DND-41 (cell line): ENCODE data around the gene RAD51B.

ENCODE experiments used
- ATAC-seq: fragments of 200-7000 bp; cut with Tn5 transposase; 3 replicates; pipeline ENCODE4 v1.9.1; 2021; ENCODE audit warnings: low read depth; ENCODE audit not compliant: insufficient read depth
- DNase-seq: peaks from one replicate; pipeline ENCODE4 v3.0.0-alpha.2; 2020
- H2AFZ ChIP-seq: 2 replicates; pipeline ENCODE4 v1.6.0; 2012; ENCODE audit warnings: low read depth, low read length
- H3K27ac ChIP-seq: 2 replicates; pipeline ENCODE4 v1.5.1; 2012; ENCODE audit warnings: low read length, inconsistent platforms
- H3K27me3 ChIP-seq: fragments of 200-600 bp; sonication (generic); 2 replicates; pipeline ENCODE4 v1.6.0; 2012; ENCODE audit warnings: low read length, mild to moderate bottlenecking, inconsistent platforms; ENCODE audit not compliant: insufficient read depth, poor library complexity
- H3K36me3 ChIP-seq: 2 replicates; pipeline ENCODE4 v1.5.1; 2012; ENCODE audit warnings: low read length, inconsistent platforms; ENCODE audit not compliant: insufficient read depth
- H3K4me1 ChIP-seq: 2 replicates; pipeline ENCODE4 v1.5.1; 2012; ENCODE audit warnings: mild to moderate bottlenecking, low read length; ENCODE audit not compliant: insufficient read depth
- H3K4me2 ChIP-seq: 2 replicates; pipeline ENCODE4 v1.6.0; 2012; ENCODE audit warnings: mild to moderate bottlenecking, moderate library complexity, low read length, inconsistent platforms; ENCODE audit not compliant: insufficient read depth
- H3K4me3 ChIP-seq, 2 experiments: fragments of 200-600 bp in 1 of 2; shearing (Covaris generic) in 1 of 2; 2 replicates each; pipeline ENCODE4 v1.5.1; 2012 to 2016; ENCODE audit warnings: inconsistent platforms in 2 of 2, low read length in 2 of 2, mild to moderate bottlenecking in 2 of 2, low read depth in 1 of 2, moderate library complexity in 1 of 2
- H3K79me2 ChIP-seq: 2 replicates; pipeline ENCODE4 v1.6.0; 2012; ENCODE audit warnings: low read length, inconsistent platforms; ENCODE audit not compliant: insufficient read depth
- H3K9ac ChIP-seq: 2 replicates; pipeline ENCODE4 v1.6.0; 2012; ENCODE audit warnings: low read depth, mild to moderate bottlenecking, inconsistent platforms, low read length, moderate library complexity
- H3K9me3 ChIP-seq: 2 replicates; pipeline ENCODE4 v1.5.1; 2012; ENCODE audit warnings: low read length, moderate library complexity, mild to moderate bottlenecking, inconsistent platforms; ENCODE audit not compliant: insufficient read depth, severe bottlenecking
- H4K20me1 ChIP-seq: 2 replicates; pipeline ENCODE4 v1.6.0; 2012; ENCODE audit warnings: low read length; ENCODE audit not compliant: insufficient read depth
- CTCF ChIP-seq: IDR thresholded peaks from 2 replicates; pipeline ENCODE4 v1.5.1; 2012; ENCODE audit warnings: borderline replicate concordance, low read length, moderate library complexity, mild to moderate bottlenecking; ENCODE audit not compliant: poor library complexity, severe bottlenecking; ENCODE audit errors: extremely low read depth
- EZH2 ChIP-seq: IDR thresholded peaks from 3 replicates; pipeline ENCODE4 v1.6.1; 2012; ENCODE audit warnings: borderline replicate concordance, low read depth, mild to moderate bottlenecking, moderate library complexity, low read length, inconsistent platforms; ENCODE audit not compliant: severe bottlenecking

The RAD51B gene

DNA sequence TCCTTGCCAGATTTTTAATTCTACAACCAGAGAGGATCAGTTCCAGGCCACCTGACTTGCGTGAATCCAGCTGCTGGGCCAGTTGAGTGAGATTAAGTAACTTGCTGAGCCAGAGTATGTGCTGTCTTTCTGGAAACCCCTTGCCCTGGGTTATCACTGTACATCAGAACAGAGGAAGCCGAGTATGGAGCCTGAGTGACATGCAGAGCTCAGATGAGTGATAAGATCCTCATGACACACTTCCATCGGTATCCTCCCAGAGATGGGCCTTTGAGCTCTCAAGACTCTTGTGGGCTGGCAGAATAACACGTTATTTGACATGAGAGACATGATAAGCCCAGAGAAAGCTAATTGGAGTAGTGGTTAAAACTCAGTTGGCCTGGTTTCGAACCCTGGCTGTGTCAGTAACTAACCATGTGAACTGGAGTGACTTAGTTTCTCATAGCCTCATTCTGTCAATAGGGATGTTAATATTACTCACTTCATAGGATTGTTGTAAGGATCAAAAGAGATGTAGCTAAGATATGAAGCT is 585.1 kb downstream of the RAD51B start:
- H3K9ac ChIP-seq, result no peak overlapping the region
- H3K27ac ChIP-seq, result no peak overlapping the region
- no peaks in the 10 kb centered on the region for H4K20me1 ChIP-seq
- ATAC-seq (no peak), DNase-seq (no peak)
- TF ChIP-seq EZH2 (no peak), CTCF (no peak)
- no peak overlapping the region for H3K4me2 ChIP-seq
- H3K27me3 ChIP-seq, result no peaks in the 10 kb centered on the region
- H2AFZ ChIP-seq, result no peak overlapping the region
- H3K4me1 ChIP-seq, result peaks cover 7% of the 10 kb centered on the region; the same call in 1 of the 2 replicates
- H3K36me3 ChIP-seq, result no peaks in the 10 kb centered on the region
- H3K4me3 ChIP-seq, result no peak overlapping the region
- H3K79me2 ChIP-seq, result no peaks in the 10 kb centered on the region
- H3K9me3 ChIP-seq, result no peaks in the 10 kb centered on the region

DNA sequence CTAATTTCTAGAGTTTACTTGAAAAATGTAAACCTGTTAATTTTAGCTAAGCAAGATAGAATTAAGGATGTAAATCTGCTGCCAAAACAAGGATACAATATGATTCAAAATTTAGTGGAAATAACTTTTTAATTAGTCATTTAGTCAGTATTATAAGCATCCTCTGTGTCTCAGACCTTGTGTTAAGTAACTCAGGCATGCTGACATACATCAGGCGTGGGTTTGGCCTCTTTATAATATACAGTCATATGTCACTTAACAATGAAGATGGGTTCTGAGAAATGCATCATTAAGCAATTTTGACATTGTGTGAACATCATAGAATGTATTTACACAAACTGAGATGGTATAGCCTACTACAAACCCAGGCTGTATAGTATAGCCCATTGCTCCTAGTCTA is 586.4 kb downstream of the RAD51B start:
- H2AFZ ChIP-seq, result no peak overlapping the region
- H3K9me3 ChIP-seq, result no peaks in the 10 kb centered on the region
- no peak overlapping the region for H3K27ac ChIP-seq
- DNase-seq (no peak), ATAC-seq (no peak)
- no peaks in the 10 kb centered on the region for H3K27me3 ChIP-seq
- H3K9ac ChIP-seq, result no peak overlapping the region
- no peaks in the 10 kb centered on the region for H3K79me2 ChIP-seq
- no peaks in the 10 kb centered on the region for H3K36me3 ChIP-seq
- no peak for TF ChIP-seq CTCF
- no peak for TF ChIP-seq EZH2
- no peak overlapping the region for H3K4me2 ChIP-seq
- no peak overlapping the region for H3K4me3 ChIP-seq
- no peaks in the 10 kb centered on the region for H4K20me1 ChIP-seq
- H3K4me1 ChIP-seq, result no peaks in the 10 kb centered on the region

- DNase-seq, result no peak
- Histone ChIP-seq H3K27ac (no peak overlapping the region), H2AFZ (no peak overlapping the region), H3K27me3 (no peaks in the 10 kb centered on the region), H3K4me2 (no peak overlapping the region), H3K4me3 (no peak overlapping the region), H3K79me2 (no peaks in the 10 kb centered on the region), H3K9me3 (no peaks in the 10 kb centered on the region), H3K9ac (no peak overlapping the region), H3K4me1 (no peaks in the 10 kb centered on the region), H3K36me3 (no peaks in the 10 kb centered on the region), H4K20me1 (no peaks in the 10 kb centered on the region)
- TF ChIP-seq CTCF (no peak), EZH2 (no peak)
- ATAC-seq, result no peak
Observed at GRCh38 chr14:68407285-68407684, 587.7 kb downstream of the RAD51B start.

GRCh38 chr14:68407825-68408224 is 588.2 kb downstream of the RAD51B start:
- no peaks in the 10 kb centered on the region for H3K27me3 ChIP-seq
- H3K9ac ChIP-seq, result no peak overlapping the region
- no peaks in the 10 kb centered on the region for H3K4me1 ChIP-seq
- no peaks in the 10 kb centered on the region for H3K9me3 ChIP-seq
- DNase-seq (no peak), ATAC-seq (no peak)
- TF ChIP-seq CTCF (no peak), EZH2 (no peak)
- H3K27ac ChIP-seq, result no peak overlapping the region
- no peak overlapping the region for H3K4me2 ChIP-seq
- no peak overlapping the region for H2AFZ ChIP-seq
- no peaks in the 10 kb centered on the region for H4K20me1 ChIP-seq
- H3K36me3 ChIP-seq, result no peaks in the 10 kb centered on the region
- no peaks in the 10 kb centered on the region for H3K79me2 ChIP-seq
- H3K4me3 ChIP-seq, result no peak overlapping the region
